K562 (cell line): ENCODE results near the gene CFAP58.

ENCODE experiments used
- EGR1 ChIP-seq: fragments of 450-650 bp; conservative IDR thresholded peaks from 2 replicates; pipeline ENCODE4 v1.6.1; 2017; ENCODE audit warnings: mild to moderate bottlenecking
- NFIX ChIP-seq: fragments of 250-450 bp; sonication (Bioruptor Pico); IDR thresholded peaks from 2 replicates; pipeline ENCODE4 v1.4.0; 2020; ENCODE audit warnings: low read depth, mild to moderate bottlenecking, moderate library complexity
- ZBTB1 ChIP-seq: sonication (generic); formaldehyde crosslinking; IDR thresholded peaks from 2 replicates; pipeline ENCODE4 v1.8.1; 2023; ENCODE audit warnings: missing genetic modification reagents, low read depth, mild to moderate bottlenecking, borderline replicate concordance
- ZNF23 ChIP-seq: fragments of 250-450 bp; sonication (Bioruptor Pico); IDR thresholded peaks from 2 replicates; pipeline ENCODE4 v1.4.0; 2020; ENCODE audit warnings: mild to moderate bottlenecking
- ZNF445 ChIP-seq: fragments of 250-450 bp; sonication (Bioruptor Pico); IDR thresholded peaks from 2 replicates; pipeline ENCODE4 v1.4.0; 2020; ENCODE audit warnings: low read depth, mild to moderate bottlenecking, moderate library complexity
- TF ChIP-seq, protein P1 (sequence below), 3 experiments: IDR thresholded peaks in 2 of 3; conservative IDR thresholded peaks in 1 of 3; 2 replicates each; pipeline ENCODE4 v1.5.1; 2011 to 2012; ENCODE audit warnings: low read length in 3 of 3, mild to moderate bottlenecking in 3 of 3, control low read depth in 2 of 3, improper control_type of control experiment in 1 of 3, inconsistent platforms in 1 of 3, low read depth in 1 of 3, mixed read lengths in 1 of 3, moderate library complexity in 1 of 3; ENCODE audit not compliant: insufficient read depth in 2 of 3
- TF ChIP-seq, protein P2 (sequence below): fragments of 450-650 bp; IDR thresholded peaks from 2 replicates; pipeline ENCODE4 v1.6.1; 2016; ENCODE audit warnings: missing biosample characterization, missing genetic modification characterization
- TF ChIP-seq, protein P3 (sequence below): fragments of 250-450 bp; sonication (Bioruptor Pico); IDR thresholded peaks from 2 replicates; pipeline ENCODE4 v1.5.0; 2020; ENCODE audit warnings: mild to moderate bottlenecking, borderline replicate concordance

DNA sequence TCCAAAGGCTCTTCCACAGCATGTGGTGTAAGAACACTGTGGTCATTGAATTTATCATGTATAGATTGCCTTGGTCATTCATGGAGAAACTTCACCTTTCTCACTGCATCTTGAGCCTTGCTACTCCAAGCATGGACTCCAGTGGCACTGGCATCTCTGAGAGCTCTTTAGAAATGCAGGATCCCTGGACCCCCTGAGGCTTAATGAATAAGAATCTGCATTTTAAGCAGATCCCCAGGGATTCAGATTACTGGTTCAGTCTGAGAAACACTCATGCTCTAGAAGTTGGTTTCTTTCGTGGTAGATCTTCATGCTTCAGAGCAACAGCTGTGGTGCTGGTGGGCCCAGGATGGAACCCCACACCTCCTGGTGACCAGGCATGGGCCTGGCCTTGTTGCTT, 63.2 kb downstream of the CFAP58 start:
- no peak for TF ChIP-seq ZBTB1
- TF ChIP-seq, protein P1, sequence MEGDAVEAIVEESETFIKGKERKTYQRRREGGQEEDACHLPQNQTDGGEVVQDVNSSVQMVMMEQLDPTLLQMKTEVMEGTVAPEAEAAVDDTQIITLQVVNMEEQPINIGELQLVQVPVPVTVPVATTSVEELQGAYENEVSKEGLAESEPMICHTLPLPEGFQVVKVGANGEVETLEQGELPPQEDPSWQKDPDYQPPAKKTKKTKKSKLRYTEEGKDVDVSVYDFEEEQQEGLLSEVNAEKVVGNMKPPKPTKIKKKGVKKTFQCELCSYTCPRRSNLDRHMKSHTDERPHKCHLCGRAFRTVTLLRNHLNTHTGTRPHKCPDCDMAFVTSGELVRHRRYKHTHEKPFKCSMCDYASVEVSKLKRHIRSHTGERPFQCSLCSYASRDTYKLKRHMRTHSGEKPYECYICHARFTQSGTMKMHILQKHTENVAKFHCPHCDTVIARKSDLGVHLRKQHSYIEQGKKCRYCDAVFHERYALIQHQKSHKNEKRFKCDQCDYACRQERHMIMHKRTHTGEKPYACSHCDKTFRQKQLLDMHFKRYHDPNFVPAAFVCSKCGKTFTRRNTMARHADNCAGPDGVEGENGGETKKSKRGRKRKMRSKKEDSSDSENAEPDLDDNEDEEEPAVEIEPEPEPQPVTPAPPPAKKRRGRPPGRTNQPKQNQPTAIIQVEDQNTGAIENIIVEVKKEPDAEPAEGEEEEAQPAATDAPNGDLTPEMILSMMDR (IDR thresholded peaks at IDR 0.05 in 2 of 3, conservative IDR thresholded peaks at IDR 0.05 in 1 of 3; ENCODE audit: insufficient read depth in 2 of 3, low read depth in 1 of 3, low read length in 3 of 3) = no peak
- TF ChIP-seq, protein P2, sequence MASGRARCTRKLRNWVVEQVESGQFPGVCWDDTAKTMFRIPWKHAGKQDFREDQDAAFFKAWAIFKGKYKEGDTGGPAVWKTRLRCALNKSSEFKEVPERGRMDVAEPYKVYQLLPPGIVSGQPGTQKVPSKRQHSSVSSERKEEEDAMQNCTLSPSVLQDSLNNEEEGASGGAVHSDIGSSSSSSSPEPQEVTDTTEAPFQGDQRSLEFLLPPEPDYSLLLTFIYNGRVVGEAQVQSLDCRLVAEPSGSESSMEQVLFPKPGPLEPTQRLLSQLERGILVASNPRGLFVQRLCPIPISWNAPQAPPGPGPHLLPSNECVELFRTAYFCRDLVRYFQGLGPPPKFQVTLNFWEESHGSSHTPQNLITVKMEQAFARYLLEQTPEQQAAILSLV (tag) = no peak
- TF ChIP-seq, protein P3, sequence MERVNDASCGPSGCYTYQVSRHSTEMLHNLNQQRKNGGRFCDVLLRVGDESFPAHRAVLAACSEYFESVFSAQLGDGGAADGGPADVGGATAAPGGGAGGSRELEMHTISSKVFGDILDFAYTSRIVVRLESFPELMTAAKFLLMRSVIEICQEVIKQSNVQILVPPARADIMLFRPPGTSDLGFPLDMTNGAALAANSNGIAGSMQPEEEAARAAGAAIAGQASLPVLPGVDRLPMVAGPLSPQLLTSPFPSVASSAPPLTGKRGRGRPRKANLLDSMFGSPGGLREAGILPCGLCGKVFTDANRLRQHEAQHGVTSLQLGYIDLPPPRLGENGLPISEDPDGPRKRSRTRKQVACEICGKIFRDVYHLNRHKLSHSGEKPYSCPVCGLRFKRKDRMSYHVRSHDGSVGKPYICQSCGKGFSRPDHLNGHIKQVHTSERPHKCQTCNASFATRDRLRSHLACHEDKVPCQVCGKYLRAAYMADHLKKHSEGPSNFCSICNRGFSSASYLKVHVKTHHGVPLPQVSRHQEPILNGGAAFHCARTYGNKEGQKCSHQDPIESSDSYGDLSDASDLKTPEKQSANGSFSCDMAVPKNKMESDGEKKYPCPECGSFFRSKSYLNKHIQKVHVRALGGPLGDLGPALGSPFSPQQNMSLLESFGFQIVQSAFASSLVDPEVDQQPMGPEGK (CRISPR knock-in tag) = no peak
- no peak for TF ChIP-seq ZNF445 (CRISPR knock-in tag)
- no peak for TF ChIP-seq ZNF23 (CRISPR knock-in tag)
- no peak for TF ChIP-seq EGR1
- no peak for TF ChIP-seq NFIX
